ENCODE measurements around the gene DOCK9.

DNA sequence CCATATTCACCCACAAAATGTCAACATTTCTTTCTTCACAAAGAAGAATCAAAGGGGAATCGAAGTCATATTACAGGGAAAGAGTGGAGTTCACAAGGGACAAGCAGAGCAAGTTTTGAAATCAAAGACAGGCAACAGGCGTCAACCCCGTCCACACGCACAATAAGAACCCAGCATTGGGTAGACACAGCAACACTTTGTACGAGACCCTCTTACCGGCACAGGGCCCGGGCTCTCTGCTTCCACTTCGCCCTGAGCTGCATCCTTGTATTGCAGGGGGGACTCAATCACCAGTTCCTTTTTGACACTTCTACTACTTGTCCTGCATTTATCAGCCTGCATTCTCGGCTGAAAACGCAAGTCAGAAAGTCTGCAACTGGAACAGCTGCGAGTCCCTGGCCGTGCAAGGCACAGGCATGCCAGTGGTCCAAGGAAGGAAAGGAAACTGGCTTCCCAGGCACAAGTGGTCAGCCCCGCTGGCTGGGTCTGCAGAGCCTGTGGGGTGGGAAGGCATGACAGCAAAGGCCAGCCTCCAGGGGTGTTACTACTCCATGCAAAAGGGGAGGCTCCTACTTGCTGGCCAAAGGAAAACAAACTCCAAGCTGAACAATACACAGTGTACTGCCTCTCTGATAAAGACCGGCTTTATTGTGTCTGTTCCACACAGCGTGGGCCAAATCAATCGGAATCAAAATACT lies at the start of gene DOCK9:
- TF ChIP-seq, protein P1, sequence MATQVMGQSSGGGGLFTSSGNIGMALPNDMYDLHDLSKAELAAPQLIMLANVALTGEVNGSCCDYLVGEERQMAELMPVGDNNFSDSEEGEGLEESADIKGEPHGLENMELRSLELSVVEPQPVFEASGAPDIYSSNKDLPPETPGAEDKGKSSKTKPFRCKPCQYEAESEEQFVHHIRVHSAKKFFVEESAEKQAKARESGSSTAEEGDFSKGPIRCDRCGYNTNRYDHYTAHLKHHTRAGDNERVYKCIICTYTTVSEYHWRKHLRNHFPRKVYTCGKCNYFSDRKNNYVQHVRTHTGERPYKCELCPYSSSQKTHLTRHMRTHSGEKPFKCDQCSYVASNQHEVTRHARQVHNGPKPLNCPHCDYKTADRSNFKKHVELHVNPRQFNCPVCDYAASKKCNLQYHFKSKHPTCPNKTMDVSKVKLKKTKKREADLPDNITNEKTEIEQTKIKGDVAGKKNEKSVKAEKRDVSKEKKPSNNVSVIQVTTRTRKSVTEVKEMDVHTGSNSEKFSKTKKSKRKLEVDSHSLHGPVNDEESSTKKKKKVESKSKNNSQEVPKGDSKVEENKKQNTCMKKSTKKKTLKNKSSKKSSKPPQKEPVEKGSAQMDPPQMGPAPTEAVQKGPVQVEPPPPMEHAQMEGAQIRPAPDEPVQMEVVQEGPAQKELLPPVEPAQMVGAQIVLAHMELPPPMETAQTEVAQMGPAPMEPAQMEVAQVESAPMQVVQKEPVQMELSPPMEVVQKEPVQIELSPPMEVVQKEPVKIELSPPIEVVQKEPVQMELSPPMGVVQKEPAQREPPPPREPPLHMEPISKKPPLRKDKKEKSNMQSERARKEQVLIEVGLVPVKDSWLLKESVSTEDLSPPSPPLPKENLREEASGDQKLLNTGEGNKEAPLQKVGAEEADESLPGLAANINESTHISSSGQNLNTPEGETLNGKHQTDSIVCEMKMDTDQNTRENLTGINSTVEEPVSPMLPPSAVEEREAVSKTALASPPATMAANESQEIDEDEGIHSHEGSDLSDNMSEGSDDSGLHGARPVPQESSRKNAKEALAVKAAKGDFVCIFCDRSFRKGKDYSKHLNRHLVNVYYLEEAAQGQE (IDR thresholded peaks at IDR 0.05; ENCODE audit: low read depth): no peak
- TF ChIP-seq, protein P2, sequence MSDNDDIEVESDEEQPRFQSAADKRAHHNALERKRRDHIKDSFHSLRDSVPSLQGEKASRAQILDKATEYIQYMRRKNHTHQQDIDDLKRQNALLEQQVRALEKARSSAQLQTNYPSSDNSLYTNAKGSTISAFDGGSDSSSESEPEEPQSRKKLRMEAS (IDR thresholded peaks at IDR 0.05): no peak
- no peak for TF ChIP-seq YY1 (IDR thresholded peaks at IDR 0.05; ENCODE audit: low read depth)
- TF ChIP-seq CEBPB (IDR thresholded peaks at IDR 0.05): no peak
- no peak for TF ChIP-seq RAD21 (IDR thresholded peaks at IDR 0.05; ENCODE audit: low read depth)
- TF ChIP-seq FOXM1 (IDR thresholded peaks at IDR 0.05; ENCODE audit: borderline replicate concordance, low read depth): no peak
- no peak for TF ChIP-seq EGR1 (IDR thresholded peaks at IDR 0.05)
- no peak for TF ChIP-seq CREB1 (IDR thresholded peaks at IDR 0.05; ENCODE audit: low read depth)
- no peak for TF ChIP-seq TAF1 (IDR thresholded peaks at IDR 0.05; ENCODE audit: low read depth)
- TF ChIP-seq EP300 (IDR thresholded peaks at IDR 0.05; ENCODE audit: borderline replicate concordance): no peak
